H9 (cell line): ENCODE data around the gene NFRKB. TPM values are rescaled to one million over a fixed set of nuclear protein-coding genes. Genes with fewer than 3 reads are reported as not detected.

Experiments
- DNase-seq: peaks from one replicate; pipeline ENCODE4 v3.0.0-alpha.2; 2017
- H2AFZ ChIP-seq: one replicate; pipeline ENCODE4 v1.6.1; 2013; ENCODE audit warnings: mild to moderate bottlenecking, low read length, control low read depth, moderate library complexity
- H2AK5ac ChIP-seq: 2 replicates; pipeline ENCODE4 v1.6.1; 2013; ENCODE audit warnings: low read length, control low read depth, mixed read lengths; ENCODE audit not compliant: insufficient read length
- H2BK120ac ChIP-seq: one replicate; pipeline ENCODE4 v1.6.1; 2013; ENCODE audit warnings: low read depth, mild to moderate bottlenecking, low read length, control low read depth, inconsistent platforms; ENCODE audit not compliant: poor library complexity, severe bottlenecking
- H2BK12ac ChIP-seq: 2 replicates; pipeline ENCODE4 v1.6.1; 2013; ENCODE audit warnings: low read length, control low read depth, mixed read lengths, low read depth; ENCODE audit not compliant: insufficient read length
- H2BK15ac ChIP-seq: 2 replicates; pipeline ENCODE4 v1.6.1; 2013; ENCODE audit warnings: low read depth, low read length, control low read depth
- H2BK20ac ChIP-seq: one replicate; pipeline ENCODE4 v1.6.1; 2013; ENCODE audit warnings: low read depth, mild to moderate bottlenecking, low read length, control low read depth, inconsistent platforms; ENCODE audit not compliant: poor library complexity, severe bottlenecking
- H2BK5ac ChIP-seq: 2 replicates; pipeline ENCODE4 v1.6.1; 2013; ENCODE audit warnings: low read length, control low read depth, mixed read lengths; ENCODE audit not compliant: insufficient read length
- H3K14ac ChIP-seq: 2 replicates; pipeline ENCODE4 v1.6.1; 2013; ENCODE audit warnings: low read length, control low read depth; ENCODE audit not compliant: insufficient read depth
- H3K18ac ChIP-seq: 2 replicates; pipeline ENCODE4 v1.6.1; 2013; ENCODE audit warnings: low read depth, mild to moderate bottlenecking, mixed read lengths, low read length, control low read depth; ENCODE audit not compliant: insufficient read length
- H3K23ac ChIP-seq: 2 replicates; pipeline ENCODE4 v1.6.1; 2013; ENCODE audit warnings: low read length, control low read depth, mixed read lengths, low read depth; ENCODE audit not compliant: insufficient read length
- H3K23me2 ChIP-seq: 2 replicates; pipeline ENCODE4 v1.6.1; 2013; ENCODE audit warnings: low read depth, mild to moderate bottlenecking, mixed read lengths, low read length, control low read depth; ENCODE audit not compliant: insufficient read length, poor library complexity, severe bottlenecking
- H3K27ac ChIP-seq: 2 replicates; pipeline ENCODE4 v1.5.1; 2013; ENCODE audit warnings: low read length, control low read depth, mixed read lengths, low read depth; ENCODE audit not compliant: insufficient read length
- H3K27me3 ChIP-seq: 2 replicates; pipeline ENCODE4 v1.6.1; 2013; ENCODE audit warnings: low read length, control low read depth, inconsistent platforms; ENCODE audit not compliant: insufficient read depth
- H3K4ac ChIP-seq: 2 replicates; pipeline ENCODE4 v1.6.1; 2013; ENCODE audit warnings: low read depth, mild to moderate bottlenecking, control low read depth, inconsistent platforms, low read length, moderate library complexity
- H3K4me1 ChIP-seq: 2 replicates; pipeline ENCODE4 v1.6.1; 2013; ENCODE audit warnings: low read length, control low read depth, inconsistent platforms; ENCODE audit not compliant: insufficient read depth
- H3K4me2 ChIP-seq: 2 replicates; pipeline ENCODE4 v1.6.1; 2013; ENCODE audit warnings: low read length, control low read depth, mixed read lengths; ENCODE audit not compliant: insufficient read length, insufficient read depth
- H3K56ac ChIP-seq: 2 replicates; pipeline ENCODE4 v1.6.1; 2013; ENCODE audit warnings: low read depth, mild to moderate bottlenecking, mixed read lengths, low read length, control low read depth; ENCODE audit not compliant: insufficient read length
- H3K79me1 ChIP-seq: 2 replicates; pipeline ENCODE4 v1.6.1; 2013; ENCODE audit warnings: low read depth, mild to moderate bottlenecking, moderate library complexity, low read length, control low read depth, inconsistent platforms; ENCODE audit not compliant: insufficient read depth, poor library complexity, severe bottlenecking
- H3K79me2 ChIP-seq: 2 replicates; pipeline ENCODE4 v1.6.1; 2013; ENCODE audit warnings: low read length, control low read depth, inconsistent platforms; ENCODE audit not compliant: insufficient read depth
- H3K9ac ChIP-seq: 2 replicates; pipeline ENCODE4 v1.6.1; 2013; ENCODE audit warnings: low read length, control low read depth, mixed read lengths; ENCODE audit not compliant: insufficient read length; ENCODE audit errors: extremely low read depth
- H3K9me3 ChIP-seq: one replicate; pipeline ENCODE4 v1.6.1; 2013; ENCODE audit warnings: low read depth, low read length, inconsistent platforms; ENCODE audit not compliant: control insufficient read depth
- H3T11ph ChIP-seq: one replicate; pipeline ENCODE4 v1.6.1; 2013; ENCODE audit warnings: mild to moderate bottlenecking, low read length, control low read depth, inconsistent platforms
- H4K20me1 ChIP-seq: one replicate; pipeline ENCODE4 v1.6.1; 2013; ENCODE audit not compliant: control insufficient read depth, insufficient read length, insufficient read depth
- H4K5ac ChIP-seq: 2 replicates; pipeline ENCODE4 v1.6.1; 2013; ENCODE audit warnings: low read depth, mild to moderate bottlenecking, mixed read lengths, low read length, control low read depth; ENCODE audit not compliant: insufficient read length
- H4K8ac ChIP-seq: replicated peaks from 2 replicates; pipeline ENCODE4 v1.6.1; 2013; ENCODE audit warnings: low read length, control low read depth, mixed read lengths, low read depth; ENCODE audit not compliant: insufficient read length
- H4K91ac ChIP-seq: 2 replicates; pipeline ENCODE4 v1.6.1; 2013; ENCODE audit warnings: low read depth, mild to moderate bottlenecking, moderate library complexity, mixed read lengths, low read length, control low read depth; ENCODE audit not compliant: insufficient read length
- H3K27ac Mint-ChIP-seq, 3 experiments: 2 replicates in 2 of 3; 3 replicates in 1 of 3; pipeline ENCODE4 v1.8.0; 2020 to 2021; ENCODE audit warnings: mixed read lengths in 3 of 3, mild to moderate bottlenecking in 1 of 3, moderate library complexity in 1 of 3
- H3K27me3 Mint-ChIP-seq: 2 replicates; pipeline ENCODE4 v1.8.0; 2021; ENCODE audit warnings: low read depth, mild to moderate bottlenecking, moderate library complexity, mixed read lengths
- H3K36me3 Mint-ChIP-seq, 3 experiments: 2 replicates in 2 of 3; 3 replicates in 1 of 3; pipeline ENCODE4 v1.8.0; 2020 to 2021; ENCODE audit warnings: low read depth in 3 of 3, mixed read lengths in 3 of 3; ENCODE audit not compliant: insufficient read depth in 1 of 3
- H3K4me1 Mint-ChIP-seq, 2 experiments: 2 replicates each; pipeline ENCODE4 v1.8.0; 2020; ENCODE audit warnings: mixed read lengths in 2 of 2
- H3K4me3 Mint-ChIP-seq, 2 experiments: 2 replicates in 1 of 2; 3 replicates in 1 of 2; pipeline ENCODE4 v1.8.0; 2020 to 2021; ENCODE audit warnings: mild to moderate bottlenecking in 2 of 2, mixed read lengths in 2 of 2, moderate library complexity in 1 of 2
- H3K9me3 Mint-ChIP-seq, 2 experiments: 2 replicates in 1 of 2; 3 replicates in 1 of 2; pipeline ENCODE4 v1.8.0; 2020; ENCODE audit warnings: mild to moderate bottlenecking in 2 of 2, mixed read lengths in 2 of 2, moderate library complexity in 1 of 2
- WGBS: extraction: QIAGEN DNeasy Blood & Tissue Kit; methylation state at CpG from one replicate; pipeline ENCODE4 v1.1.7; 2013; ENCODE audit warnings: missing lambda C conversion rate, low lambda C conversion rate, mixed read lengths; ENCODE audit not compliant: insufficient read length; ENCODE audit errors: extremely low coverage; 5-methylcytosine and 5-hydroxymethylcytosine counted together
- total RNA-seq: library from RNA; stranded (reverse); gene quantifications from 2 replicates; pipeline ENCODE4 v1.2.1, GENCODE V29; 2021
- TF ChIP-seq, protein P1 (sequence below): fragments of 200-600 bp; sonication (generic); conservative IDR thresholded peaks from 3 replicates; pipeline ENCODE4 v1.8.0; 2021; ENCODE audit warnings: antibody characterized with exemption, mild to moderate bottlenecking

Gene NFRKB
- total RNA-seq, 1 experiment from 2014 or later: 41.0 TPM

DNA sequence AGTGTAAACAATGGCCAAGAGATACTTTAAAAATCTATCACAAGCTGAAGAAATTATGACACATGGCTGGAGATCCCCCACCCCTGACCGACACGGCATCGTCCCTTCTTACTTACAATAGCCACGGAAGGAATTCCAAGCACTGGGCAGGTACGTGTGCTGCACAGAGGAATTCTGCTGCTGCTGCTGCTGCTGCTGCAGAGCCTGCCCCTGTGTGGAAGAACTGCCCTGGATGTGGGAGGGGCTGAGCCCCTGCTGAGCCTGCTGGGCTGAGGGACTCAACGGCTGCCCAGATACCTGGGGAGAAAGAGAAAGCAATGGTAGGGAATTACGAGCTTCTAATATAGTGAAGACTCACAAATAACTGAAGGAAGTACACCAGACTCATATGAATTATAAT lies 15.0 kb upstream of the NFRKB start:
- Histone ChIP-seq H4K20me1 (no peaks in the 10 kb centered on the region), H3K23ac (no peak overlapping the region), H3K56ac (no peak overlapping the region), H3K79me2 (no peaks in the 10 kb centered on the region), H3K79me1 (no peaks in the 10 kb centered on the region), H2BK15ac (no peak overlapping the region), H2BK120ac (no peak overlapping the region), H3K27me3 (no peaks in the 10 kb centered on the region), H3K18ac (no peak overlapping the region), H3K4me2 (no peak overlapping the region), H3T11ph (no peak overlapping the region), H2BK12ac (no peak overlapping the region), H3K4ac (no peak overlapping the region), H3K9me3 (no peaks in the 10 kb centered on the region), H3K27ac (no peak overlapping the region), H2AK5ac (no peak overlapping the region), H2BK20ac (no peak overlapping the region), H4K91ac (no peak overlapping the region), H4K8ac (no peak overlapping the region), H3K14ac (no peak overlapping the region), H2BK5ac (no peak overlapping the region), H3K23me2 (no peaks in the 10 kb centered on the region), H3K9ac (no peak overlapping the region), H3K4me1 (no peaks in the 10 kb centered on the region), H2AFZ (no peak overlapping the region), H4K5ac (no peak overlapping the region)
- H3K9me3 Mint-ChIP-seq: no peaks in the 10 kb centered on the region
- DNase-seq: peak; percentile 55
- peak overlapping the region in 2 of 3 experiments; percentile 18 to 80; a peak in 1 of 7 replicates for H3K27ac Mint-ChIP-seq
- H3K4me1 Mint-ChIP-seq: peaks cover 4% of the 10 kb centered on the region in 2 experiments; a peak in 3 of 4 replicates
- no peak overlapping the region for H3K4me3 Mint-ChIP-seq
- WGBS: no CpG with 5 or more reads among the region's 7 CpGs
- TF ChIP-seq, protein P1, sequence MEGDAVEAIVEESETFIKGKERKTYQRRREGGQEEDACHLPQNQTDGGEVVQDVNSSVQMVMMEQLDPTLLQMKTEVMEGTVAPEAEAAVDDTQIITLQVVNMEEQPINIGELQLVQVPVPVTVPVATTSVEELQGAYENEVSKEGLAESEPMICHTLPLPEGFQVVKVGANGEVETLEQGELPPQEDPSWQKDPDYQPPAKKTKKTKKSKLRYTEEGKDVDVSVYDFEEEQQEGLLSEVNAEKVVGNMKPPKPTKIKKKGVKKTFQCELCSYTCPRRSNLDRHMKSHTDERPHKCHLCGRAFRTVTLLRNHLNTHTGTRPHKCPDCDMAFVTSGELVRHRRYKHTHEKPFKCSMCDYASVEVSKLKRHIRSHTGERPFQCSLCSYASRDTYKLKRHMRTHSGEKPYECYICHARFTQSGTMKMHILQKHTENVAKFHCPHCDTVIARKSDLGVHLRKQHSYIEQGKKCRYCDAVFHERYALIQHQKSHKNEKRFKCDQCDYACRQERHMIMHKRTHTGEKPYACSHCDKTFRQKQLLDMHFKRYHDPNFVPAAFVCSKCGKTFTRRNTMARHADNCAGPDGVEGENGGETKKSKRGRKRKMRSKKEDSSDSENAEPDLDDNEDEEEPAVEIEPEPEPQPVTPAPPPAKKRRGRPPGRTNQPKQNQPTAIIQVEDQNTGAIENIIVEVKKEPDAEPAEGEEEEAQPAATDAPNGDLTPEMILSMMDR: no peak
- peaks cover 30 to 68% (median 52%) of the 10 kb centered on the region in 3 experiments; a peak in 6 of 7 replicates for H3K36me3 Mint-ChIP-seq
- no peaks in the 10 kb centered on the region for H3K27me3 Mint-ChIP-seq
